ENCODE measurements around the gene BRPF1.
A peak's percentile ranks its signal among the peaks of the same experiment; 100 is the strongest.

BRPF1 gene

GRCh38 chr3:9780910-9781309 is 49.4 kb downstream of the BRPF1 start:
- H3K4me3 ChIP-seq (ENCODE audit: low read depth, low read length), result no peak overlapping the region
- TF ChIP-seq CTCF (conservative IDR thresholded peaks at IDR 0.05; ENCODE audit: low read depth, low read length), result no peak
- DNase-seq (ENCODE audit: low read depth), result no peak

- no peak for TF ChIP-seq CTCF (conservative IDR thresholded peaks at IDR 0.05; ENCODE audit: low read depth, low read length)
- no peak overlapping the region for H3K4me3 ChIP-seq (ENCODE audit: low read depth, low read length)
- no peak for DNase-seq (ENCODE audit: low read depth)
Measured at GRCh38 chr3:9781551-9781950, 50.0 kb downstream of the BRPF1 start.

GRCh38 chr3:9781978-9782603 is 50.6 kb downstream of the BRPF1 start:
- no peak for TF ChIP-seq CTCF (conservative IDR thresholded peaks at IDR 0.05; ENCODE audit: low read depth, low read length)
- H3K4me3 ChIP-seq (ENCODE audit: low read depth, low read length), result no peak overlapping the region
- no peak for DNase-seq (ENCODE audit: low read depth)

GRCh38 chr3:9782770-9783169 is 51.2 kb downstream of the BRPF1 start:
- TF ChIP-seq CTCF (conservative IDR thresholded peaks at IDR 0.05; ENCODE audit: low read depth, low read length), result no peak
- H3K4me3 ChIP-seq (ENCODE audit: low read depth, low read length), result no peak overlapping the region
- no peak for DNase-seq (ENCODE audit: low read depth)

- no peak for TF ChIP-seq CTCF (conservative IDR thresholded peaks at IDR 0.05; ENCODE audit: low read depth, low read length)
- DNase-seq (ENCODE audit: low read depth), result no peak
- no peak overlapping the region for H3K4me3 ChIP-seq (ENCODE audit: low read depth, low read length)
Measured at GRCh38 chr3:9783954-9784353, 52.4 kb downstream of the BRPF1 start.

- DNase-seq (ENCODE audit: low read depth), result peak; percentile 52
- H3K4me3 ChIP-seq (ENCODE audit: low read depth, low read length), result no peak overlapping the region
- no peak for TF ChIP-seq CTCF (conservative IDR thresholded peaks at IDR 0.05; ENCODE audit: low read depth, low read length)
Measured at GRCh38 chr3:9784965-9785364, 53.4 kb downstream of the BRPF1 start.

GRCh38 chr3:9785602-9786001 is 54.1 kb downstream of the BRPF1 start:
- no peak for TF ChIP-seq CTCF (conservative IDR thresholded peaks at IDR 0.05; ENCODE audit: low read depth, low read length)
- H3K4me3 ChIP-seq (ENCODE audit: low read depth, low read length), result no peak overlapping the region
- no peak for DNase-seq (ENCODE audit: low read depth)

Measured in choroid plexus epithelial cell (primary cell).